ENCODE measurements around the gene DPYD.

DNA sequence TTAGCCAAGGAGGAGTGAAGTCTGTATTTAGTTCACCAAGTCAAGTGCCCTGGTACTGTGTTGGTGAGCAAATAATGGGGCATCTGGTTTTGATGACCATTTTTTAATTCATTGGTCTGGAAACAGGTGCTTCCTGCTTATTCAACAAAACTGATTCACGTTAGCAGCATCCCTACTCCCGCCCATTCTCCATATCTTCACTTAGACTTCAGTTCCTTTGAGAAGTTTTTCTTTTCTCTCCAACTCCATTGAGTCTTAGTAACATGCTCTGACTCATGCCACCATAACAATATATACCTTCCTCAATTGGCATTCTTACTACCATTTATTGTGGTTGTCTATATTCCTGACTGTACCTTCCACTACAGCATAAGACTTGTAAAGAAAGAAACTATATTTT lies 468.9 kb downstream of the DPYD start:
- TF ChIP-seq, protein P1, sequence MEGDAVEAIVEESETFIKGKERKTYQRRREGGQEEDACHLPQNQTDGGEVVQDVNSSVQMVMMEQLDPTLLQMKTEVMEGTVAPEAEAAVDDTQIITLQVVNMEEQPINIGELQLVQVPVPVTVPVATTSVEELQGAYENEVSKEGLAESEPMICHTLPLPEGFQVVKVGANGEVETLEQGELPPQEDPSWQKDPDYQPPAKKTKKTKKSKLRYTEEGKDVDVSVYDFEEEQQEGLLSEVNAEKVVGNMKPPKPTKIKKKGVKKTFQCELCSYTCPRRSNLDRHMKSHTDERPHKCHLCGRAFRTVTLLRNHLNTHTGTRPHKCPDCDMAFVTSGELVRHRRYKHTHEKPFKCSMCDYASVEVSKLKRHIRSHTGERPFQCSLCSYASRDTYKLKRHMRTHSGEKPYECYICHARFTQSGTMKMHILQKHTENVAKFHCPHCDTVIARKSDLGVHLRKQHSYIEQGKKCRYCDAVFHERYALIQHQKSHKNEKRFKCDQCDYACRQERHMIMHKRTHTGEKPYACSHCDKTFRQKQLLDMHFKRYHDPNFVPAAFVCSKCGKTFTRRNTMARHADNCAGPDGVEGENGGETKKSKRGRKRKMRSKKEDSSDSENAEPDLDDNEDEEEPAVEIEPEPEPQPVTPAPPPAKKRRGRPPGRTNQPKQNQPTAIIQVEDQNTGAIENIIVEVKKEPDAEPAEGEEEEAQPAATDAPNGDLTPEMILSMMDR (IDR thresholded peaks at IDR 0.05) = no peak
- TF ChIP-seq POLR2A (IDR thresholded peaks at IDR 0.05) = no peak

Measured in uterus (tissue), 2 donors.